HG03097 (cell line): Measurements from ENCODE around the gene CALML5.

ENCODE experiments used
- ATAC-seq: cut with Tn5 transposase; IDR thresholded peaks from one replicate; pipeline ENCODE4 v1.9.1; 2021; ENCODE audit not compliant: unreplicated experiment, low FRiP score

Gene CALML5

DNA sequence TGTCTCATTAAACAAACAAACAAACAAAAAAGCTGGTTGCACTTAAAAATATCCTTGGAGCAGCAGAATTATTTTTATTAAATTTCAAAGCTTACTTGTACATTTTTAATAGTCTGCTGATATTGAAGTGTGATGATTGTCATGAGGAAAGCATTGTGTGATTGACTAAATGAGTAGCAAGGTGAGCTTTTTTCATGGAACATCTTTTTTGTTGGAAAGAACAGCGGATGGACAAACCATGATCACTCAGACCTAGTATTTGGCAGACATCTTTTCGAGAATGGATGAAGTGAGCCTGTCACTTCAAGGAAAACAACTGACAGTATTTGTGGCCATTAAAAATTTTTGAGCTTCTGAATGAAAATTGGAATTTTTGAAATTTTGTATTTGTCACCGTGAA, 19.7 kb upstream of the CALML5 start:
- no peak for ATAC-seq

DNA sequence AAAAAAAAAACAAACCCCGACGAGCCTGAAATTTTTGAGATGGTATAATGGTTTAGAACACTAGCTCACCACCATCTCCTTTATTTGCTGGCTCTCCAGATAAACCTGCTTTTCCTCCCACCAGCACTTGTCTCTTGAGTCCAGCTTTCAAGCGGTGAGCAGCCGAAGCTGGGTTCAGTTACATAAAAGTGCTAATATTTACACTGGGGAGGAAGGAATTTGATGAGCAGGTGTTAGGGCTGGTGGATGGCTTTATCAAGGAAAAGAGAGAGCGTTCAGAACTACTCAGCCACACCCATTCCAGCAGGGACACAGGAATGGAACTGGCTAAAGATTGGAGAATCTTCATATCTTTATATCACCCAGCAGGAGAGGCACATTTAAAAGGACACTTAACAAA, 18.8 kb upstream of the CALML5 start:
- ATAC-seq = no peak

DNA sequence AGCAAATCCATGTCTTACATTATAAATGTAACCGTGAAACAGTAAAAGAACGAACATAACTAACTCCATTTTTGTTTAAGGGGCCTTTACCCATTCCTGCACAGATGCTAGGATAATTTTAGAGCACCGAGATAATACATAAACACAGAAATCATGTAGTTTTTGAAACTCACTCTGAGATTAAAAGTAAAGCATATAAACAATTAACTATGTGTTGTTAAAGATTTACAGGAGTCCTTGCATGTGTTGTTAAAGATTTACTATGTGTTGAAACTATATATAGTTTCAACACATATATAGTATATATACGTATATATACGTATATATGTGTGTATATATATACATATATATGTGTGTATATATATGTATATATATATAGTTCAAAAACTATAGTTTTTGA, 18.2 kb upstream of the CALML5 start:
- ATAC-seq = no peak

DNA sequence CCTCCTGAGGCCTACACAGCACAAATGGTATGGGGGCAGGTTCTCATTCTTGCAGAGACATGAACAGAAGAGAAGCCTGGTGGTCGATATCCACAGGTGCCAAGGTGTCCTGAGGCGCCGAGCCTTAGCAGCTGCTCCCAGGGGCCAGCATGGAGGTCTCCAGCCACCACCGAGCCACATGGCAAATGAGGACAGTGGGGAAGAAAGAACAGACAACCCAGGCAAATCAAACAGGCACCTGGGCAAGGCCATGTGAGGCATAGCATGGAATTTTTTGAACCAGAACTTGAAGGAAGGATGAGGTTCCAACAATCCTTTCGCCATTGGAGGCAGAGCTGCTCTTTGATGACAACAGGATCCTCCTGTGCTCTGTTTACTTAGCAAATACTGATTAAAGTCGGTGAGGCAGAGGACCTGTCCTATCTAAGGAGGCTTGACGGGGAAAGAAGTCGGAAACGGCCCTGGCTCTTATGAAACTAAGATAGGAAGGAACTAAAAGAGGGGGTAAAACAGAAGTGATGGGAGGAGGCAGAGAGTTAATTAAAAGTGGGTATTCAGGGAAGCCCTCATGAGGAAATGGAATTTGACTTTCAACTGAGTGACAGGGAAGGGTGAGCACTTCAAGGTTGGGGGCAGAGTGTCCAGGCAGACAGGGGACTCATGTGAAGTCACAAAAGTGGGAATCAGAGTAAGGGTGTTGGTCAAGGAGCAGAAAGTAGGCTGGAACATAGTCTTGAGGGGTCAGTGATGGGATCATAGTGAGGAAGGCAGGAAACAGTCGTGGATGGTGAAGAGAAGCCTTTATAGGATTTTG, 16.8 kb upstream of the CALML5 start:
- ATAC-seq = no peak

DNA sequence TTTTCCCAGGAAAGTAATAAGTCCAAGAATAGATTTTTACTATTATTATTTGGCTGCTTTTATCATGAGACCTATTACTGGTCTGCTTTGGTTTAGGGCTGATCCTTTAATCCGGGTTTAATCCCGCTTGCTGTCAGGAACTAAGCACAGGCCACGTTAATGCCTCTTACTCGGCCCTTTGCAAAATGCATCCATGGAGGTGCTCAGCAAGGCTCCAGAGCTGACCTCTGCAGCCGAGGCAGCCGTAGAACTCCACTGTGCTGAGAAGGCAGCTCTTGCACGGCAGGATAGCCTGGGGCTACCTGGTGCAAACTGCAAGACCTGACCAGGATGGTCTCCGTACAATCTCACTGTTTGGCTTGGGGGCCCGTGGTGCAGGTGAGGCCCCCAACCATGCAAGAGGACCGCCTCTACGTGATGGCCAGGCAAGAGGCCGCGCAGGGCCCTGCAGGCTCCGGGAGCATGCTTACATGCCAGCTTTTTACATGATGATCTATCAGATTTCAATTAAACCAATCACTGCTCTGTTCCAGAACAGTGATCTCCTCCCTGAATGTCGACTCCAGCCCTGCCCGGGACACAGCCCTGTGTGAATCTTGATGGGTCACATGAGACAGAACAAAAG, 15.0 kb upstream of the CALML5 start:
- ATAC-seq = no peak

DNA sequence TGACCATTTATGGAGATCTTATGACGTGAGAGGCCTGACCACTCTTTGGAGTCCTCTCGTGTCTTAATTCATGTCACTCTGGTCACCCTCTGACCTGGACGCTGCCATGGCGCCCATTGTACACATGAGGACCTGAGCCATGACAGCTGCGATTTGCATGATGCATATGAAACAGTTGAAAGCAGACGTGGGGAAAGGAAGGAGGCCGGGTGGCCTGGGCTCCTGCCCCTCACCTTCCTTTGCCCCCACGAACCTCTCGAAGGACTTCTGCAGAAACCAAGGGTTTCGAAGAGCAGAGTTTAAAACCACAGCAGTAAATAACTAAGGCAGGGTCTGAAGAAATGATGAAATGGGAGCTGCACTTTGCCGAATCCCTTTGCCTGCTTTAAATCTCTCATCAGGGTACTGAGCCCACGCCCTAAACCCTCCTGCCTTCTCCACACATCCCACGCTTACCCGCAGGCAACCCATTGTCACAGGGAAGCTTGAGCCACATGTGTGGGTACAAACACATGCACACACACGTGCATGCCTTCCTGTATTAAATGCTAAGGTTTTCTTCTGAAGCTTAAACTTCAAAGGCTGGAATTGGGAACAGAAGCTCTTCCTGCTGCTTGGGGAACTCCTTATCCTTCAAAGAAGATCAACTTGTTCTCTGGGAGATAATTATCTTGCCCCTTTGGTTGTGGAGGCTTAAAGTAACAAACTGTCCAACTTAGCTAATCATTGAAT, 13.7 kb upstream of the CALML5 start:
- no peak for ATAC-seq

DNA sequence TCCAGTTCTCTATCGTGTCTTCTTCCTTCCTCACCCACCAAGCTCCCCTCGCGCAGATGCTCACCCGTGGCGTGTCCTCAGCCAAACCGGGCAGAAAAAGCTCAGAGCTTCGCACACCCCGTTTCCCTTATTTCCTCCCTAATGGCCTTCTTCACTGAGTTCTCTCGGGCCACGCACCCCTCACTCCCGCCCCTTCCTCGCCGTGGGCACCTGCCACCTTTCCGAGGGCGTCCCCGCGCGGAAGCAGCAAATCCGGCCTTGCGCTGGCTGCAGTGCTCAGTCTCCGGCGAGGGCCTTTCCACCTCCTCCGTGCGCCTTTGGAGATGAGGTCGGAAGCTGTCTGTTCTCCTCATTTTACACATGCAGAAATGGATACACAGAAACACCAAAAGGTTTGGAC, 13.0 kb upstream of the CALML5 start:
- no peak for ATAC-seq

DNA sequence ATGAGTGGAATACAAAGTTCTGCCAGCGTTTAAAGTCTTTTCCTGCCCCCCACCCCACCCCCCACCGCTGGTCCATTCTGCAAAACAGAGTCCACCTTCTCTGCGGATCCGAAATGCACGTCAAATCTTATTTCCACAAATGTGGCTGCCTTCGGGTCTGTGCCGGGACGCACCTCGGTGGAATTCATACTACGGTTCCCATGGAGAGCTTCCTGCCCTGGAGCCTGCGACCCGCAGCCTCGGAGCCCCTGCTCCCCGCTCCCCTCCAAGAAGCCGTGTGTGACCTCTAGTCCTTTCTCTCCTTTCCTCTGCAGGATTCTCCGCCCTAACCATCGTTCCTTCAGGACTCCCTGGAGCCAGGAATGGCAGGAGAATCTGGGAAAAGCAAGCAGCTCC, 12.5 kb upstream of the CALML5 start:
- no peak for ATAC-seq

DNA sequence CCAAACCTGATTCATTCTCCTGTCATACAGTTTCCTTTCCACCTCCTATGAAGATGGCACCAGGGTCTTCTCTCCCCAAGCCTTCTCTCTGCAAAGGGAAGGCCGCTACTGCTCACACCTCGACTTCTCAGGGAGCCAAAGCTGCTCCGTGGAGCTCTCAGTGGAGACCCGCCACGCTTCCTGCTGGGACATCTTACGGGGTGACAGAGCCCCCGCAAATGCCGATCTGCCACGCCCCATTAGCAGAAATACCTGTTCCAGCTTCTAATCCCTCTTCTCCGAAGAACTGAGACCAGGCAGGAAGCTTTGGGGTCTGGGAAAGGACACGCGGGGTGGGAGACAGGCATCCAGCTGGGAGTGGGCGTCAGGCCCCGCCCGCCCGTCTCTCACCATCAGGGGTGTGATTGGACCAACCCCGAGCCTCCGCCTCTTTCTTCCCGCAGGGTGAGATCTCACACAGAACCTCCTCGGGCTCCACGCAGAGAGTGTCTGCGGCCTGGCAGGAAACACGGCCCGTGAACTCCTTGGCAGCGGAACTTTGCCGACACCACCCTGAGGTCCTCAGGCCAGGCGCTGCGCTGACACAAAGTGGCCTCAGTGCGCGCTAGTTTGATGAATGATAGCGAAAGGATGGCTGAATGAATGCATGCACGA, 12.0 kb upstream of the CALML5 start:
- ATAC-seq = no peak

DNA sequence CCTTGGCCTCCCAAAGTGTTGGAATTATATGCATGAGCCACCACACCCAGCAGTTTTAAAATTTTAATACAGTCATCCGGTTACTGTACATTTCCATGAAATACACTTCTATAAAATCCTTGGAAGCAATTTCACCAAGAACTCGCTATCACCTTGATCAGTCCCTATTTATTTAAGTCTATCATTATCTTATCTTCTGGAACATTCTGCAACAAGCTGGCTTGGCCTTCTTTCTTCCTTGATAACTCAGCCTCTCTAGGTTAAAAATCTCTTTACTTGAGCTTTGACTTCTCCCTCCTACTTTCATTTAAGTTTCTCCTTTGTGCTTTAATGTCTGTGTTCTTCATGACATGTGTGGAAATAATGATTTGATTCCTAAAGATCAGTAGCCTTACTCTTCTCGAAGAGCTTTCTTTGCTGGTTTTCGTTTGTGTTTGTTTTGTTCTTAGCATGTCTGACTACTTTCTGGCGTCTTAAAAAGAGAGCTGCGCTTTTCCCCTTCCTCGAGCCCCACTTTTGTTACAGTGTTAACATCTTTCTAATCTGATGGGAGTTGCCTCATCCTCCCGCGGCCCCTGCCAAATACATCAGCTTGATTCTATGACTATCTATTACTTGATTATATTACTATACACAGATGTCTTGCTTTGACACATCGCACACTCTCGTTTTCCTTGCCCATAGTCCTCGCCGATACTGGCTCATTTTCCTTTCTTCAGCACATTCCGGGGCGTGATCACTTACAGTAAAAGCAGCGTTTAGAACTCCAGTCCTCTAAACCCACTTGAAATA, 11.1 kb upstream of the CALML5 start:
- ATAC-seq = no peak

DNA sequence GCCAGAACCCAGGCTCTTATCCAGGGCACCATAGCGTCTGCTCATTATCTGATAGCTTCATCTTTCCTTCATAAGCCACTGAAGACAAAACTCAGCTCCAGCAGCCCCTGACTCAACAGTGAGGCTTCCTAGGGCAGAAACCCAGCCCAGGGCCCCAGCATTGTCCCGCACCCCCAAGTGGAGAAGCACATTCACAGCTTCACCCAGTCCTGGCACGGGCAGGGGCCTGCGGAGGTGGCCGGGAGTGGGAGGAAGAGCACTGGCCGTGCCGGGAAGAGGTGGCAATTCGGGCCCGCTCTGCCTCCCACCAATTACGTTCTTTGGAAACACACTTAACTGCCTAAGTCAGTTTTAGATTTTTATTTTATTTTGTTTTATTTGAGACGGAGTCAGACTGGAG, 10.3 kb upstream of the CALML5 start:
- ATAC-seq = no peak

DNA sequence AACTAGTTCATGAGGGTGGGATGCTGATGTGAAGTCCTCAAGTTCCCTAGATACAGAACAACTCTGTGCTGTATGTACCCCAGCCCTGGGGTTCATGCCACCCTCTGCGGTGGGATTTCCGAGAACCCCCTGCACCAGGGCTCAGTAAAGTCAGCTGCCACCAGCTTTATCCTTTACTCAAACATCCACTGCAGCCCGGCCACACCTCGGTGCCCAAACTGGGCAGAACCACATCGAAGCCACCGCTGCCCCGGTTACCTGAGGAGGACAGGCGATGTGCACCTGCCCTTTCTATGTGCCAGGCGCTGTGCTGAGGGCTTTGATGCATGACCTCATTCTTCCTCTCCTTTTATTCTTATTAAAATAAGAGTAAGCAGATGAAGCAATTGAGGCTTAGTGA, 9.9 kb upstream of the CALML5 start:
- ATAC-seq = no peak

DNA sequence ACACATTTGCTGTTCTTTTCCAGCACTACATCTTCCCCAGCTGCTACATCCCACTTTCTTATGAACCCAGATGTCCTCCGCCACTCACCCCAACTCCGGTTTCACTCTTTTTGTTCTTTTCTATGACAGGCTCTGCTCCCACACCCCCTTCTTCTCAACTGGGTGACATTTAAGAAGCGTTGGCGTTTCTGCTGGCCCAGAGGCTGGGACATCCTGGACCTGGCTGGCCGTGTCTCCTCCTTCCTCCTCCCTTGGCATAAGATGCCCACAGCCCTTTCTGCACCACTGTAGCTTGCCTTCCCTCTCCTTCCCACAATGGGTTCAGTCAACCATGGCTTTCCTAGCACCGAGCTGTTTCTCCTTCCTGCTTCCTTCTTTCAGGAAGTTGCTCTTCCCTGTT, 9.4 kb upstream of the CALML5 start:
- no peak for ATAC-seq

DNA sequence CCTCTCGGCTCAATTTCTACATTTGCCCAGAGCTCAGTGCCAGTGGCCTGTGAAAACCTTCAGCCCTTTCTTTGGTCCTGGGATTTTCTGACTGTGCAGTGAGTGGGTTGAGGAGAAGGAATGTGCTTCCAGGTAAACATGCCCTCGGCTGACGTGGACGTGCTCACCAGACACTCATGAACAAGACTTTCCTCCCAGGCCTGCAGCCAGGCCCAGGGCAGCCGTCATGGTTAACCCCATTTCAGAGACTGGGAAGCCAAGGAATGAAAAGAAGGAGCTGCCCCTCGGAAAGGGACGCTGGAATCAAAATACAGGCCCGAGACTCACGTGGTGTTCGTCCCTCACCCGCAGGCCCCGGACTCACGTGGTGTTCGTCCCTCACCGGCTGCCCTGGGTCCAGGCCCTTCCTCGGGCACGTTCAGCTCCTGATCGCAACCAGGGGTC, 8.8 kb upstream of the CALML5 start:
- ATAC-seq = no peak

DNA sequence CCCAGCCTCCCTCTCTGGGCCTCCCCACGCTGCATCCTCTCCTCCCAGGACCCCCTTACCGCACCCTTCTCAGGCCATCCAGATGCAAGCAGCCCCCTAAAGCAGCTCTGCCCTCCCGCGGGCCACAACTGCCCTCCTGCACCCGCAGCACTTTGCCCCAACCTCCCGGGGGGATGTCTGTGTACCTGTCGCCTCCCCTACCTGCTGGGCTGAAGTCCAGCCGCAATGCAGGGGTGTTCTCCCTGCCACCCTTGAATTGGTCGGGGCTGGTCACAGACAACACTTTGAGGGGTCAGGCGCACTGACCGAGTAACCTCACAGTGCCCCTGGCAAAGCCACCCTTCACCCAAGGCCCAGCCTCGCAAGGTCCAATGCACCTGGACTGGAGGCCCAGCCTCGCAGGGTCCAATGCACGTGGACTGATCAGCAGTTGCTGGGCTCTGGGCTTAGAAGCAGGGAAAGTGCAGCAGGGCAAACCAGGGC, 8.3 kb upstream of the CALML5 start:
- ATAC-seq = no peak

DNA sequence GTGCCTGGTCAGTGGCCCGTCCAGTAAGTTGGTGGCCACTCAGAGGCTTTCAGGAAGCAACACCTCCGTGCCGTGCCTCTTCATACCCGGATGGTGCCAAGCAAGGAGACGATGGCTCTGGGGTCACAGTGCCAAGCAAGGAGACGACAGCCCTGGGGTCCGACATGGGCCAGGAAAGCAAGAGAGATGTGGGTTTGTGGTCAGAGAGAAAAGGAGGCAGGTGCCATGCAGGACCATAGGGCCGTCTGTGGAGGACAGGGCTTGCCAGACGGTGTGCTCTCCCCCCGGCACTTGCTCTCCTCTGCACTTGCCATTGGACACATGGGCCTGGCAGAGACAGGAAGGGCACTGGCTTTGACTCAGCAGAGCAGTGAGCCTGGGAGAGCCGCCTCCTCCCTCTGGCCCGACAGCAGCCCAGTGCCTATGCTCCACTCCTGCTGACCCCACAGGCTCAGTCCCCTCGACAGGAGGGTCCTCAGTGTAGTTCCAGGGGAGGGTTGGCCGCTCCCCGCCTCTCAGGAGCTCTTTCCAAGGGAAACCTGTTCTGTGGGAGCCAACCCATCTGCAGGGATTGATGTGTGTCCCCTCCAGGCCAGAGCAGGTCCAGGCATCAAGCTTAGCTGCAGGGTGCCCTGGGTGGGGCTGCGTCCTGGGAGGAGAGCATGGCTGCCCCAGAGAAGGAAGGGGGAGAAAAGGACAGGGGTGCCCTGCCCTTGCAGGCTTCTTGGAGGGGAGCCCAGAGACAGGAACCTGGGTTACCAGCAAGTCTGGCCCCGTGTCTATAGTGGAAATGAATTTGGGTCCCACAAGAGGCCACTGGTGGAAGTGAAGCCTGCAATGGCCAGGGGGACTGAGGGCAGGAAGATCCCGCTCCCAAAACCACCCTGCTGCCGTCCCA, 7.6 kb upstream of the CALML5 start:
- no peak for ATAC-seq

DNA sequence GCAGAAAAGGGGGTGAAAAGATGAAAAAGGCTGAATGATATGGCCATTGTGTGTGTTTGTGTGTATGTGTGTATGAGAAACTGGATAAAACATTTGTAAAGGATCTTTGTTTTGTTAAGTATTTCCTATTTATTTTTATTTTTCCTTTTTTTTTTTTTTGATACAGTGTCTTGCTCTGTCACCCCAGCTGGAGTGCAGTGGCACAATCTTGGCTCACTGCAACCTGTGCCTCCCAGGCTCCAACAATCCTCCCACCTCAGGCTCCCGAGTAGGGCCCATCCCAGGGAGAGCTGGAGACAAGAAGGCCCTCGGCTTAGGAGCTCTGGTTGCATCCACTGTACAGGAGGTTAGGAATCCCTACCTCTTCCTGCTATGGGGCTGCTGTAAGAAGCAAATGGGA, 6.9 kb upstream of the CALML5 start:
- no peak for ATAC-seq

DNA sequence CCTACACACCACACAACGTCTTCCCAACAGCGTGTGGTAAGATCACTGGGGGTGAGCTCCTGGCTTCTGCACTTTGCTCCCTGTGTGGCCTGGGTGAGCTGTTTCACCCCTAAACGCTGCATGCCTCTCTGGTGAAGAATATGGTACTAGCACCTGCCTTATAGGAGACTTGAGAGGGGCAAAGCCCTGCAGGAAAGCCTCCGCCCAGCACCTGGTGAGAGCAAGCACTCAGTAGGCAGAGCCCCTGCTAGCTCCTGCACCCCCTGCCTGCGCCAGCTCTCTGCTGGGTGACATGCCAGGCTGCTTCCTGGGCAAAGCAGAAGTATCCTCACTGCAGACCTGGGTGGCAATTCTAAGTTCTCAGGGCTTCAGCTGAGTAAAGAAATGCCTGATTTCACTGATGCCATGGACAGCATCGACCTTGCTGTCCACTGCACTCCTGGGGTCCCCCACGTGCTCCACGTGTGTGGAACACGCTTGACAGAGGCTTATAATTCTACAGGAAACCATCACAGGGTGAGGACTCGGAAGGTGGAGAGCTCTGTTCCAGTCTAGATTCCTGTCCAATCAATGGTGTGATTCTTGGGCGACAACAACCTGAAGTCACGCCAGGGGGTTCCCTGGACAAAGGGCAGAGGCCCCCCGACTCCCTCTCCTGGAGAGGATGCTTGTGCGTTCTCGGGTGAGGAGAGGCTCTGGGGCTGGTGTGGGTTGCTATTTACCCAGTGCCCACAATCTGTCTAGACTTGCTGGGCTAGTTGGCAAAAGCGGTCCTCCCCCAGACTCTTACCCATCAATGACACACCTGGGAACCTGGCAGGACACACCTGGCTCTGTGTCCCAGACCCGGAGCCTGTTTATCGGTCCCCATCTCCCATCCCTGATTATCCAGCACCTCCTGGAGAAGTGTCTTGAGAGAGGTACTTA, 5.0 kb upstream of the CALML5 start:
- no peak for ATAC-seq
